H1 (cell line): ENCODE results near the gene KCTD3. TPM values are rescaled to one million over a fixed set of nuclear protein-coding genes. Genes with fewer than 3 reads are reported as not detected.

Source experiments
- CTCF ChIA-PET: fragments of 300-600 bp; sonication (Branson Sonifier 250); formaldehyde crosslinking; loops from one replicate; lab custom pipeline; 2021; ENCODE audit not compliant: partially characterized antibody; lab: Charles Lee
- POLR2A ChIA-PET: fragments of 300-600 bp; sonication (Branson Sonifier 250); formaldehyde crosslinking; loops from one replicate; lab custom pipeline; 2021; ENCODE audit warnings: inconsistent platforms; ENCODE audit not compliant: partially characterized antibody; lab: Charles Lee
- DNase-seq, 2 experiments: peaks; one replicate each; pipeline versions ENCODE4 v3.0.0 to v3.0.0-alpha.2; 2010 to 2022; ENCODE audit warnings: low spot score in 2 of 2, low read depth in 1 of 2, mixed read lengths in 1 of 2
- FAIRE-seq: peaks from 2 replicates; lab custom pipeline; 2011; peaks lifted over from hg19 to GRCh38; lab: Jason Lieb, UNC
- H2AFZ ChIP-seq: 2 replicates; pipeline ENCODE4 v1.8.1; 2012; ENCODE audit warnings: low read length, inconsistent platforms
- H2AK5ac ChIP-seq: 2 replicates; pipeline ENCODE4 v1.6.1; 2013; ENCODE audit warnings: low read depth, low read length
- H2BK120ac ChIP-seq: replicated peaks from 2 replicates; pipeline ENCODE3; 2013; ENCODE audit warnings: low read depth, low read length, inconsistent platforms
- H2BK12ac ChIP-seq: 2 replicates; pipeline ENCODE4 v1.6.1; 2013; ENCODE audit warnings: low read depth, low read length
- H2BK15ac ChIP-seq: 2 replicates; pipeline ENCODE4 v1.6.1; 2013; ENCODE audit warnings: low read length
- H2BK20ac ChIP-seq: 2 replicates; pipeline ENCODE4 v1.6.1; 2013; ENCODE audit warnings: low read length
- H2BK5ac ChIP-seq: 2 replicates; pipeline ENCODE4 v1.6.1; 2013; ENCODE audit warnings: low read depth, low read length
- H3K14ac ChIP-seq: 2 replicates; pipeline ENCODE4 v1.6.1; 2013; ENCODE audit warnings: inconsistent platforms; ENCODE audit not compliant: insufficient read length
- H3K18ac ChIP-seq: 2 replicates; pipeline ENCODE4 v1.6.1; 2013; ENCODE audit warnings: low read length; ENCODE audit errors: extremely low read depth
- H3K23ac ChIP-seq: 2 replicates; pipeline ENCODE4 v1.6.1; 2013; ENCODE audit warnings: inconsistent platforms; ENCODE audit not compliant: insufficient read length
- H3K23me2 ChIP-seq: 2 replicates; pipeline ENCODE4 v1.6.1; 2013; ENCODE audit warnings: low read depth, low read length
- H3K27ac ChIP-seq: 2 replicates; pipeline ENCODE4 v1.6.1; 2011; ENCODE audit warnings: low read depth, low read length, inconsistent platforms
- H3K27me3 ChIP-seq, 4 experiments: replicated peaks in 1 of 4; 1 replicate in 1 of 4; 2 replicates in 3 of 4; pipeline versions ENCODE4 v1.6.1 to v1.8.1; 2011 to 2013; ENCODE audit warnings: low read length in 3 of 4, mild to moderate bottlenecking in 3 of 4, inconsistent platforms in 2 of 4, mixed read lengths in 2 of 4, moderate library complexity in 1 of 4; ENCODE audit not compliant: control insufficient read depth in 3 of 4, insufficient read depth in 3 of 4; ENCODE audit errors: extremely low read depth in 1 of 4
- H3K36me3 ChIP-seq, 4 experiments: 2 replicates each; pipeline versions ENCODE4 v1.6.1 to v1.8.1; 2011 to 2013; ENCODE audit warnings: mild to moderate bottlenecking in 4 of 4, low read length in 3 of 4, moderate library complexity in 2 of 4, control low read depth in 1 of 4, inconsistent platforms in 1 of 4; ENCODE audit not compliant: insufficient read depth in 4 of 4, control insufficient read depth in 2 of 4
- H3K4ac ChIP-seq: replicated peaks from 2 replicates; pipeline ENCODE3; 2013; ENCODE audit warnings: low read length, low read depth, mixed read lengths, inconsistent platforms; ENCODE audit not compliant: insufficient read length
- H3K4me1 ChIP-seq, 4 experiments: replicated peaks in 1 of 4; 1 replicate in 1 of 4; 2 replicates in 3 of 4; pipeline versions ENCODE4 v1.6.1 to v1.8.1; 2011 to 2013; ENCODE audit warnings: low read length in 3 of 4, inconsistent platforms in 2 of 4, mixed read lengths in 1 of 4; ENCODE audit not compliant: insufficient read depth in 4 of 4, control insufficient read depth in 3 of 4
- H3K4me2 ChIP-seq, 2 experiments: 2 replicates each; pipeline versions ENCODE4 v1.6.1 to v1.8.1; 2011 to 2013; ENCODE audit warnings: low read depth in 2 of 2, low read length in 2 of 2, control low read depth in 1 of 2, inconsistent platforms in 1 of 2, mild to moderate bottlenecking in 1 of 2; ENCODE audit not compliant: insufficient read depth in 1 of 2
- H3K4me3 ChIP-seq, 4 experiments: fragments of 200-600, 300-600 bp in 1 of 4; sonication (generic), shearing (Covaris generic), sonication (Bioruptor Twin) in 1 of 4; 2 replicates each; pipeline versions ENCODE4 v1.5.1 to v1.8.1; 2011 to 2016; ENCODE audit warnings: low read length in 4 of 4, low read depth in 3 of 4, control low read depth in 2 of 4, inconsistent platforms in 2 of 4, mild to moderate bottlenecking in 2 of 4, mixed read lengths in 1 of 4, moderate library complexity in 1 of 4; ENCODE audit not compliant: insufficient read depth in 2 of 4; ENCODE audit errors: extremely low read depth in 1 of 4
- H3K56ac ChIP-seq: replicated peaks from 2 replicates; pipeline ENCODE3; 2013; ENCODE audit warnings: low read depth, mild to moderate bottlenecking, mixed read lengths, low read length, inconsistent platforms; ENCODE audit not compliant: insufficient read length
- H3K79me1 ChIP-seq: 2 replicates; pipeline ENCODE4 v1.6.1; 2013; ENCODE audit warnings: low read depth, low read length, control low read depth
- H3K79me2 ChIP-seq, 2 experiments: 2 replicates each; pipeline versions ENCODE4 v1.6.1 to v1.8.1; 2012 to 2013; ENCODE audit warnings: low read length in 2 of 2, mild to moderate bottlenecking in 2 of 2, inconsistent platforms in 1 of 2; ENCODE audit not compliant: insufficient read depth in 2 of 2, control insufficient read depth in 1 of 2
- H3K9ac ChIP-seq, 4 experiments: replicated peaks in 1 of 4; 1 replicate in 1 of 4; 2 replicates in 3 of 4; pipeline versions ENCODE4 v1.6.1 to v1.8.1; 2011 to 2013; ENCODE audit warnings: low read depth in 3 of 4, low read length in 3 of 4, control low read depth in 2 of 4, mild to moderate bottlenecking in 2 of 4, moderate library complexity in 2 of 4, inconsistent platforms in 1 of 4; ENCODE audit errors: extremely low read depth in 1 of 4
- H3K9me3 ChIP-seq, 2 experiments: 2 replicates each; pipeline versions ENCODE4 v1.6.1 to v1.8.1; 2012 to 2013; ENCODE audit warnings: mild to moderate bottlenecking in 2 of 2, moderate library complexity in 2 of 2, control low read depth in 1 of 2, inconsistent platforms in 1 of 2, low read depth in 1 of 2, low read length in 1 of 2, mixed read lengths in 1 of 2; ENCODE audit not compliant: insufficient read depth in 2 of 2
- H4K20me1 ChIP-seq, 2 experiments: replicated peaks in 1 of 2; 2 replicates each; pipeline versions ENCODE3 to v1.8.1; 2011 to 2013; ENCODE audit warnings: inconsistent platforms in 2 of 2, low read length in 2 of 2, mild to moderate bottlenecking in 1 of 2; ENCODE audit not compliant: insufficient read depth in 2 of 2, control insufficient read depth in 1 of 2
- H4K5ac ChIP-seq: 2 replicates; pipeline ENCODE4 v1.6.1; 2013; ENCODE audit warnings: low read length, low read depth, mixed read lengths, inconsistent platforms; ENCODE audit not compliant: insufficient read length
- H4K8ac ChIP-seq: 2 replicates; pipeline ENCODE4 v1.8.0; 2013; ENCODE audit warnings: mild to moderate bottlenecking, moderate library complexity, low read length, inconsistent platforms; ENCODE audit not compliant: insufficient read depth; ENCODE audit errors: extremely low read depth
- H4K91ac ChIP-seq: replicated peaks from 2 replicates; pipeline ENCODE3; 2013; ENCODE audit warnings: low read length, mixed read lengths, inconsistent platforms; ENCODE audit not compliant: insufficient read length
- EP300 ChIP-seq, 2 experiments: IDR thresholded peaks; 1 replicate in 1 of 2; 2 replicates in 1 of 2; pipeline ENCODE4 v1.6.1; 2011 to 2012; ENCODE audit warnings: low read depth in 2 of 2, low read length in 2 of 2, mild to moderate bottlenecking in 2 of 2, borderline replicate concordance in 1 of 2, inconsistent platforms in 1 of 2, moderate library complexity in 1 of 2
- JUN ChIP-seq: IDR thresholded peaks from 2 replicates; pipeline ENCODE4 v1.6.1; 2011; ENCODE audit warnings: low read depth, mild to moderate bottlenecking, improper control_type of control experiment, low read length
- RBBP5 ChIP-seq: IDR thresholded peaks from 2 replicates; pipeline ENCODE4 v1.7.1; 2012; ENCODE audit warnings: low read depth, mild to moderate bottlenecking, inconsistent platforms, low read length, moderate library complexity, borderline replicate concordance
- SP4 ChIP-seq: IDR thresholded peaks from 2 replicates; pipeline ENCODE4 v1.6.1; 2012; ENCODE audit warnings: low read length, inconsistent platforms
- WGBS, 2 experiments: shearing (Covaris generic) in 1 of 2; methylation state at CpG; one replicate each; pipeline versions ENCODE4 v1.1.6 to v1.1.7; 2013 to 2015; ENCODE audit warnings: low lambda C conversion rate in 2 of 2, mixed read lengths in 2 of 2, inconsistent platforms in 1 of 2, low coverage in 1 of 2, missing lambda C conversion rate in 1 of 2; ENCODE audit not compliant: insufficient replicate concordance in 2 of 2, insufficient coverage in 1 of 2, insufficient read length in 1 of 2; ENCODE audit errors: extremely low coverage in 1 of 2, missing lambda C conversion rate in 1 of 2; 5-methylcytosine and 5-hydroxymethylcytosine counted together
- polyA plus RNA-seq, 7 experiments: library from polyadenylated mRNA; depleted of rRNA in 3 of 7; stranded (reverse) in 5 of 7; unstranded in 2 of 7; fragments of >200 nt in 5 of 7; fragments of 200-250 nt in 2 of 7; gene quantifications; 1 replicate in 5 of 7; 2 replicates in 1 of 7; 4 replicates in 1 of 7; pipeline versions ENCODE4 v1.2.1 to v1.2.3, GENCODE V29; 2011 to 2013; ENCODE audit warnings: missing spikeins in 2 of 7, mixed read lengths in 2 of 7
- total RNA-seq: library from RNA; stranded (reverse); fragmentation: NEBNext Ultra II Directional; extraction: Animal tissue kit (Norgen Biotek cat#: 25700); gene quantifications from 2 replicates; pipeline ENCODE4 v1.2.1, GENCODE V29; 2021

KCTD3 gene
- total and polyA plus RNA-seq, 2 of the 8 experiments (the other 6 are each of a cell fraction or from before 2014, with no cell fraction given): 43.0 to 55.6 TPM

DNA sequence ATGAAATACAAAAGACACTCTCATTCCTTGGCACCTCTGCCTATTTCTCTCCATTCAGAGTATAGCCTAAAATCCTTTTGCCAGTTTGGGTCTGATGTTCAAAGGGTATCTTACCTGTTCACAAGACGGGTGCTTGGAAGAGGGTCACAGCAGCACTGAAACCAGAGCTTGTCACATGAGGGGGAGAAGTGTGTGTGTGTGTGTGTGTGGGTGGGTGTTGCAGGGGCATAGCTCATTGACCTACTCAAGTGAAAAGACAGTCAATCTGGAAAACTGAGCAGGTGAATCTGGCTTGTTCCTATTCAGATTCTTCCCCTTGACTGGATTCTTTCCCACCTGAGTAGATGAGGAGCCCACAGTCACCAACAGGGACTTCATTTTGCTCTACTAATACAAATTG lies 63.9 kb downstream of the KCTD3 start:
- Histone ChIP-seq H3K27ac (no peak overlapping the region), H3K23me2 (no peaks in the 10 kb centered on the region; the same call in 1 of the 2 replicates), H3K79me2 (no peaks in the 10 kb centered on the region), H4K5ac (no peak overlapping the region), H3K18ac (no peak overlapping the region), H3K23ac (no peak overlapping the region), H2BK15ac (no peak overlapping the region), H4K8ac (no peak overlapping the region), H2BK120ac (no peak overlapping the region), H3K4ac (no peak overlapping the region), H2AFZ (no peak overlapping the region), H3K4me2 (no peak overlapping the region), H3K14ac (no peak overlapping the region), H4K91ac (no peak overlapping the region), H3K4me3 (no peak overlapping the region), H3K56ac (no peak overlapping the region), H3K36me3 (no peaks in the 10 kb centered on the region), H4K20me1 (no peaks in the 10 kb centered on the region), H2BK20ac (no peak overlapping the region), H2BK5ac (no peak overlapping the region), H3K9ac (no peak overlapping the region), H3K27me3 (no peaks in the 10 kb centered on the region), H3K4me1 (peaks cover 1 to 8% (median 3%) of the 10 kb centered on the region in 4 experiments; a peak in 5 of 7 replicates), H3K79me1 (no peaks in the 10 kb centered on the region), H2BK12ac (no peak overlapping the region), H3K9me3 (no peaks in the 10 kb centered on the region), H2AK5ac (no peak overlapping the region)
- FAIRE-seq (no peak), DNase-seq (no peak)
- 89% methylated on average over 1 of the region's 1 CpG; no CpG with 5 or more reads in 1 of the 2 experiments for WGBS, 2 experiments
- POLR2A ChIA-PET: interaction anchor here (0.6 kb wide), 2 partner anchors 19 to 1701 kb away, joined by 3 read pairs; no protein-coding TSS in a partner anchor
- CTCF ChIA-PET: no interaction called here
- TF ChIP-seq JUN (no peak), EP300 (IDR thresholded peaks at IDR 0.05; ENCODE audit: borderline replicate concordance in 1 of 2, low read depth in 2 of 2, low read length in 2 of 2) (no peak), RBBP5 (no peak), SP4 (no peak)
